Uterus (tissue), 2 donors: ENCODE measurements around the gene KRTAP4-7.
"Not testable (repeated sequence)": the region's sequence is repeated elsewhere in the genome, so short reads cannot be mapped to it uniquely, and the experiment has no call there.

Experiments
- POLR2A ChIP-seq, 2 donors: fragments of 450-650 bp; IDR thresholded peaks; one replicate each; pipeline ENCODE4 v1.6.1; 2016; ENCODE audit warnings: antibody characterized with exemption in 2 of 2, mild to moderate bottlenecking in 1 of 2, moderate library complexity in 1 of 2
- TF ChIP-seq, protein P1 (sequence below), 4 experiments: fragments of 200-600 bp in 2 of 4; fragments of 450-650 bp in 2 of 4; sonication (generic) in 2 of 4; IDR thresholded peaks; one replicate each; pipeline ENCODE4 v1.5.1; 2016 to 2019; ENCODE audit warnings: antibody characterized with exemption in 4 of 4, mild to moderate bottlenecking in 2 of 4, moderate library complexity in 1 of 4

DNA sequence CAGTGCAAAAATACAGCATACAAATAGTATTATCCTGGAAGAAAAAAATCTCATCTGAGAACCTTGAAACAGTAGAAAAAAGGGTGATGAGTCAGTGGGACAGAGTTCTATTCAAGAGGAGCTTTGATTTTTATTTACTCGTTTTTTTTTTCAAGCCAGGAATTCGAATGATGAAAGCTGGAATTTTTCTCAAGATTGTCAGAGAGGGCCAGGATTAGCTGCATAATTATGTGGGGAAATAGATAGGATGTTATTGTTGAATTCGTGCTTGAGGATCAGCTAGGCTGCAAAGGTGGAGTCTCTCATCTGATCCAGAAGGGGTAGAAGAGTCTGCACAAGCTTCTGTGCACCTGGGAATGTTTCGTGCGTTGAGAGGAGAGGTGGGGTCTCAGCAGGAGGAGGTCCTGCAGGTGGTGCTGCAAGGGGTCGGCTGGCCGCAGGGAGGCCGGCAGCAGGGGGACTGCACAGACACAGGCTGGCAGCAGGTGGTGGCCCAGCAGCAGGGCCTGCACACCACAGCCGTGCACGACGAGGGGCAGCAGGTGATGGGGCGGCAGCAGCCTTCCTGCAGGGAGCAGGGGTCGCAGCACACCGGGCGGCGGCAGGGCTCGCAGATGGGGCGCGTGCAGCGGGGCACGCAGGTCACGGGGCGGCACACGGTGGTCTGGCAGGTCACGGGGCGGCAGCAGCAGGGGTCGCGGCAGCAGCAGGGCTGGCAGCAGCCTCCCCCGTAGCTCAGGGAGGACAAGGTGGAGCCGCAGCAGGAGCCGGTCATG lies 24.5 kb upstream of the KRTAP4-7 start:
- not testable (repeated sequence) for TF ChIP-seq POLR2A (IDR thresholded peaks at IDR 0.05)
- TF ChIP-seq, protein P1, sequence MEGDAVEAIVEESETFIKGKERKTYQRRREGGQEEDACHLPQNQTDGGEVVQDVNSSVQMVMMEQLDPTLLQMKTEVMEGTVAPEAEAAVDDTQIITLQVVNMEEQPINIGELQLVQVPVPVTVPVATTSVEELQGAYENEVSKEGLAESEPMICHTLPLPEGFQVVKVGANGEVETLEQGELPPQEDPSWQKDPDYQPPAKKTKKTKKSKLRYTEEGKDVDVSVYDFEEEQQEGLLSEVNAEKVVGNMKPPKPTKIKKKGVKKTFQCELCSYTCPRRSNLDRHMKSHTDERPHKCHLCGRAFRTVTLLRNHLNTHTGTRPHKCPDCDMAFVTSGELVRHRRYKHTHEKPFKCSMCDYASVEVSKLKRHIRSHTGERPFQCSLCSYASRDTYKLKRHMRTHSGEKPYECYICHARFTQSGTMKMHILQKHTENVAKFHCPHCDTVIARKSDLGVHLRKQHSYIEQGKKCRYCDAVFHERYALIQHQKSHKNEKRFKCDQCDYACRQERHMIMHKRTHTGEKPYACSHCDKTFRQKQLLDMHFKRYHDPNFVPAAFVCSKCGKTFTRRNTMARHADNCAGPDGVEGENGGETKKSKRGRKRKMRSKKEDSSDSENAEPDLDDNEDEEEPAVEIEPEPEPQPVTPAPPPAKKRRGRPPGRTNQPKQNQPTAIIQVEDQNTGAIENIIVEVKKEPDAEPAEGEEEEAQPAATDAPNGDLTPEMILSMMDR (IDR thresholded peaks at IDR 0.05) = not testable (repeated sequence)
